Psoas muscle (tissue), 8 donors: ENCODE measurements around the gene TACC3. TPM values are rescaled to one million over a fixed set of nuclear protein-coding genes. Genes with fewer than 3 reads are reported as not detected.

Experiments used
- ATAC-seq, 4 donors: fragments of 200-7000 bp; cut with Tn5 transposase; one replicate each; pipeline ENCODE4 v1.9.1; 2020; ENCODE audit warnings: moderate library complexity in 3 of 4, mild to moderate bottlenecking in 2 of 4
- DNase-seq, 2 donors: peaks; one replicate each; pipeline ENCODE4 v3.0.0-alpha.2; 2020
- H3K27ac ChIP-seq: fragments of 200-600 bp; one replicate; pipeline ENCODE4 v1.8.0; 2022
- H3K27me3 ChIP-seq, 3 donors: fragments of 200-600 bp in 1 of 3; one replicate each; pipeline versions ENCODE4 v1.6.1 to v1.8.0; 2013 to 2022; ENCODE audit warnings: low read length in 2 of 3, mild to moderate bottlenecking in 2 of 3, moderate library complexity in 1 of 3; ENCODE audit not compliant: insufficient read depth in 3 of 3
- H3K36me3 ChIP-seq, 2 donors: fragments of 200-600 bp in 1 of 2; one replicate each; pipeline versions ENCODE4 v1.6.1 to v1.8.0; 2013 to 2022; ENCODE audit warnings: low read depth in 1 of 2, mild to moderate bottlenecking in 1 of 2, moderate library complexity in 1 of 2; ENCODE audit not compliant: insufficient read depth in 1 of 2
- H3K4me1 ChIP-seq: fragments of 200-600 bp; one replicate; pipeline ENCODE4 v1.8.0; 2022
- H3K4me3 ChIP-seq: fragments of 200-600 bp; one replicate; pipeline ENCODE4 v1.8.0; 2022; ENCODE audit warnings: mild to moderate bottlenecking
- H3K9me3 ChIP-seq: fragments of 200-600 bp; one replicate; pipeline ENCODE4 v1.8.0; 2022
- CTCF ChIP-seq: fragments of 200-600 bp; IDR thresholded peaks from one replicate; pipeline ENCODE4 v1.8.0; 2022; ENCODE audit warnings: antibody characterized with exemption
- WGBS, 3 donors: extraction: QIAGEN DNeasy Blood & Tissue Kit; methylation state at CpG; one replicate each; pipeline versions ENCODE4 v1.1.6 to v1.1.7; 2013; 5-methylcytosine and 5-hydroxymethylcytosine counted together
- intact Hi-C, 2 donors: fragments of 100-400 bp; cut with DNase I; formaldehyde crosslinking; loops; one replicate each; pipeline versions ENCODE4 v1.11.0 to v1.14.2; 2022
- polyA plus RNA-seq, 3 donors: library from polyadenylated mRNA; stranded (reverse); fragments of 200-250 nt; gene quantifications; one replicate each; pipeline ENCODE4 v1.2.3, GENCODE V29; 2013
- total RNA-seq, 4 donors: library from RNA; stranded (reverse); fragmentation: NEBNext Ultra II Directional in 2 of 4; extraction: Animal tissue kit (Norgen Biotek cat#: 25700) in 2 of 4; gene quantifications; one replicate each; pipeline versions ENCODE4 v1.2.1 to v1.2.4, GENCODE V29; 2021 to 2023
- donor health status: healthy with polysubstance abuse.
- donor health status: DM: no; HTN: no; CAD: no; lungs with moderate emphysema.
- donor health status: Bipolar disorder and iron deficiency.
- donor health status: healthy.
- donor health status: DM: yes; HTN: yes; CAD: no.
- donor health status: DM: no; HTN: no; CAD: no.
- donor health status: DM: no; HTN: no; CAD: no.
- donor health status: DM: yes; HTN: yes; CAD: no.

Gene TACC3
- total and polyA plus RNA-seq, 7 donors = 2.2 to 4.8 (median 2.9) TPM

GRCh38 chr4:1779588-1780382 lies 58.5 kb downstream of the TACC3 start:
- no peak for DNase-seq
- no peak for TF ChIP-seq CTCF

GRCh38 chr4:1780435-1780834 lies 59.1 kb downstream of the TACC3 start:
- no peak for DNase-seq
- Histone ChIP-seq H3K36me3 (no peaks in the 10 kb centered on the region), H3K4me3 (no peak overlapping the region), H3K9me3 (no peaks in the 10 kb centered on the region), H3K27ac (no peak overlapping the region), H3K4me1 (peaks cover 8% of the 10 kb centered on the region), H3K27me3 (peaks cover 0 to 2% (median 0%) of the 10 kb centered on the region in 3 donors)
- WGBS, 3 donors = 79 to 84% (median 82%) methylated on average over 14 of the region's 14 CpGs
- intact Hi-C loops = no loop called here
- ATAC-seq = no peak
- TF ChIP-seq CTCF = no peak

More at GRCh38 chr4:1779588-1780382, 58.5 kb downstream of the TACC3 start:
- intact Hi-C loops = no loop called here
- WGBS, 3 donors = 78 to 83% (median 79%) methylated on average over 16 to 18 of the region's 18 CpGs
- peaks cover 3% of the 10 kb centered on the region for H3K4me1 ChIP-seq
- H3K27me3 ChIP-seq = peaks cover 0 to 2% (median 0%) of the 10 kb centered on the region in 3 donors
- no peaks in the 10 kb centered on the region for H3K36me3 ChIP-seq
- no peaks in the 10 kb centered on the region for H3K9me3 ChIP-seq
- H3K4me3 ChIP-seq = no peak overlapping the region
- ATAC-seq = no peak
- no peak overlapping the region for H3K27ac ChIP-seq

GRCh38 chr4:1783015-1783414 lies 61.7 kb downstream of the TACC3 start:
- H3K27me3 ChIP-seq = no peaks in the 10 kb centered on the region
- intact Hi-C loops = no loop called here
- ATAC-seq (no peak), DNase-seq (no peak)
- 71 to 81% (median 79%) methylated on average over 8 to 10 of the region's 10 CpGs for WGBS, 3 donors
- peaks cover 8% of the 10 kb centered on the region for H3K4me1 ChIP-seq
- H3K36me3 ChIP-seq = no peaks in the 10 kb centered on the region
- H3K4me3 ChIP-seq = no peak overlapping the region
- H3K27ac ChIP-seq = no peak overlapping the region
- H3K9me3 ChIP-seq = no peaks in the 10 kb centered on the region
- TF ChIP-seq CTCF = no peak

DNA sequence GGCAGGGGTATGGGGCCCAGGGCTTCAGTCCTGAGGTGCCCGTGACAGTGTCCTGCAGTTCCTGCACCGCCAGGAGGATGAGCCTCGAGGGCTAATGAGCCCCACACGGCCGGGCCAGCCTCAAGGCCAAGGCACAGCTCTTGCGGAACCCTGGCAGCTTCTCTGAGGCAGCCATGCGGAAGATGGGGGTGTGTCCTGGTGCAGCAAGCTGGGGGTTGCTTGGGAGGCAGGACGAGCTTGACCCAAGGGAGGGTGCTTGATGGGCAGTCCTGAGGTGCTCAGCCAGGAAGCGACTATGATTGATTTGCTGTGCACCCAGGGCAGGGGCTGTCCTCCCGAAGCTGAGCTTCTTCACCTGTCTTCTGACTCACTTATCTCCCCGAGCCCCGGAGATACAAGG lies 62.6 kb downstream of the TACC3 start:
- DNase-seq = no peak
- no peaks in the 10 kb centered on the region for H3K27me3 ChIP-seq
- H3K36me3 ChIP-seq = no peaks in the 10 kb centered on the region
- no peak overlapping the region for H3K4me3 ChIP-seq
- H3K9me3 ChIP-seq = no peaks in the 10 kb centered on the region
- peak in 1 of 4 donors; percentile 4 for ATAC-seq
- WGBS, 3 donors = 61 to 71% (median 68%) methylated on average over 12 of the region's 12 CpGs
- TF ChIP-seq CTCF = no peak
- intact Hi-C loops = no loop called here
- peaks cover 8% of the 10 kb centered on the region for H3K4me1 ChIP-seq
- no peak overlapping the region for H3K27ac ChIP-seq
